Fibroblast of the aortic adventitia (primary cell): Measurements from ENCODE around the gene COL1A1. TPM values are rescaled to one million over a fixed set of nuclear protein-coding genes. Genes with fewer than 3 reads are reported as not detected.

Source experiments
- DNase-seq: peaks from one replicate; pipeline ENCODE4 v3.0.0-alpha.2; 2010; ENCODE audit warnings: low read depth
- H3K4me3 ChIP-seq: 2 replicates; pipeline ENCODE4 v1.5.1; 2011; ENCODE audit warnings: low read depth, mild to moderate bottlenecking, control low read depth, low read length, moderate library complexity
- CTCF ChIP-seq: IDR thresholded peaks from 2 replicates; pipeline ENCODE4 v1.5.1; 2011; ENCODE audit warnings: mild to moderate bottlenecking, low read length, control low read depth, inconsistent platforms; ENCODE audit not compliant: insufficient read depth
- total RNA-seq: library from RNA; depleted of rRNA; stranded (reverse); fragments of >200 nt; gene quantifications from 2 replicates; pipeline ENCODE4 v1.2.3, GENCODE V29; 2012; ENCODE audit warnings: low replicate concordance

COL1A1 gene
- total RNA-seq, 1 donor: 2,633 TPM

- DNase-seq: peak; percentile 48
- no peak for TF ChIP-seq CTCF
- H3K4me3 ChIP-seq: no peak overlapping the region
These were observed 18.5 kb downstream of the COL1A1 start for GRCh38 chr17:50182783-50183420.

GRCh38 chr17:50181591-50182560 is 19.6 kb downstream of the COL1A1 start:
- no peak for TF ChIP-seq CTCF
- H3K4me3 ChIP-seq: no peak overlapping the region
- DNase-seq: peak; percentile 68

- no peak for DNase-seq
- H3K4me3 ChIP-seq: no peak overlapping the region
- no peak for TF ChIP-seq CTCF
These were observed 20.3 kb downstream of the COL1A1 start for GRCh38 chr17:50181144-50181543.

GRCh38 chr17:50180620-50181019 is 20.8 kb downstream of the COL1A1 start:
- TF ChIP-seq CTCF: no peak
- peak; percentile 25 for DNase-seq
- no peak overlapping the region for H3K4me3 ChIP-seq

- no peak overlapping the region for H3K4me3 ChIP-seq
- no peak for TF ChIP-seq CTCF
- peak; percentile 24 for DNase-seq
These were observed 21.3 kb downstream of the COL1A1 start for GRCh38 chr17:50180111-50180510.

GRCh38 chr17:50177983-50178834 is 23.2 kb downstream of the COL1A1 start:
- DNase-seq: peak; percentile 96
- TF ChIP-seq CTCF: peak; percentile 53
- no peak overlapping the region for H3K4me3 ChIP-seq
